HepG2 (cell line): ENCODE data around the gene SYNGR2. TPM values are rescaled to one million over a fixed set of nuclear protein-coding genes. Genes with fewer than 3 reads are reported as not detected.

Experiments
- HOXA3 ChIP-seq: sonication (generic); formaldehyde crosslinking; IDR thresholded peaks from 2 replicates; pipeline ENCODE4 v1.5.0; 2020; ENCODE audit warnings: missing genetic modification reagents
- MED8 ChIP-seq: sonication (generic); formaldehyde crosslinking; IDR thresholded peaks from 2 replicates; pipeline ENCODE4 v1.8.1; 2023; ENCODE audit warnings: mild to moderate bottlenecking, missing genetic modification reagents; ENCODE audit not compliant: insufficient replicate concordance
- NFIB ChIP-seq: sonication (generic); formaldehyde crosslinking; IDR thresholded peaks from 2 replicates; pipeline ENCODE4 v1.9.0; 2021; ENCODE audit warnings: missing genetic modification reagents, mild to moderate bottlenecking, borderline replicate concordance
- NR2F6 ChIP-seq, 2 experiments: IDR thresholded peaks; 2 replicates each; pipeline ENCODE4 v1.6.1; 2016; ENCODE audit warnings: antibody characterized with exemption in 1 of 2, mild to moderate bottlenecking in 1 of 2
- PHF8 ChIP-seq: sonication (generic); formaldehyde crosslinking; IDR thresholded peaks from 2 replicates; pipeline ENCODE4 v1.5.0; 2020; ENCODE audit warnings: missing genetic modification reagents
- RXRA ChIP-seq: sonication (generic); formaldehyde crosslinking; IDR thresholded peaks from 2 replicates; pipeline ENCODE4 v1.5.1; 2020; ENCODE audit warnings: missing genetic modification reagents
- SRSF1 ChIP-seq: fragments of 200-400 bp; formaldehyde crosslinking; optimal IDR thresholded peaks from 2 replicates; pipeline ENCODE3; 2017; ENCODE audit warnings: mild to moderate bottlenecking, low read depth, low read length, moderate library complexity
- TAF15 ChIP-seq: fragments of 200-400 bp; formaldehyde crosslinking; IDR thresholded peaks from one replicate; pipeline ENCODE4 v1.6.1; 2018; ENCODE audit warnings: mild to moderate bottlenecking, low read depth, low read length; ENCODE audit not compliant: poor library complexity, severe bottlenecking
- ZNF501 ChIP-seq: sonication (generic); formaldehyde crosslinking; IDR thresholded peaks from 2 replicates; pipeline ENCODE4 v1.5.1; 2020; ENCODE audit warnings: mild to moderate bottlenecking, moderate library complexity, missing genetic modification reagents
- ZNF605 ChIP-seq: sonication (generic); formaldehyde crosslinking; IDR thresholded peaks from 2 replicates; pipeline ENCODE4 v1.8.0; 2022; ENCODE audit warnings: mild to moderate bottlenecking, missing genetic modification reagents
- ZNF768 ChIP-seq: sonication (generic); formaldehyde crosslinking; IDR thresholded peaks from 2 replicates; pipeline ENCODE4 v1.4.0; 2020; ENCODE audit warnings: missing genetic modification reagents
- polyA plus RNA-seq, 8 experiments: library from polyadenylated mRNA; depleted of rRNA in 3 of 8; stranded (reverse) in 7 of 8; unstranded in 1 of 8; fragments of >200 nt; fragmentation: Illumina TruSeq in 4 of 8; extraction: Trizol in 4 of 8; gene quantifications; 2 replicates each; pipeline versions ENCODE4 v1.2.1 to v1.2.3, GENCODE V29; 2011 to 2016; ENCODE audit warnings: low read depth in 4 of 8, missing spikeins in 1 of 8, mixed read lengths in 1 of 8; ENCODE audit not compliant: insufficient read depth in 1 of 8
- total RNA-seq, 5 experiments: library from RNA; depleted of rRNA; stranded (reverse); fragments of >200 nt; fragmentation: Illumina TruSeq; extraction: Trizol; gene quantifications; 2 replicates each; pipeline ENCODE4 v1.2.3, GENCODE V29; 2016; ENCODE audit warnings: low read depth in 1 of 5
- TF ChIP-seq, protein P1 (sequence below): sonication (generic); formaldehyde crosslinking; IDR thresholded peaks from 2 replicates; pipeline ENCODE4 v1.4.0; 2020; ENCODE audit warnings: missing genetic modification reagents
- TF ChIP-seq, protein P2 (sequence below): sonication (generic); formaldehyde crosslinking; IDR thresholded peaks from 2 replicates; pipeline ENCODE4 v1.4.0; 2020; ENCODE audit warnings: missing genetic modification reagents, borderline replicate concordance
- TF ChIP-seq, protein P3 (sequence below): sonication (generic); formaldehyde crosslinking; IDR thresholded peaks from 2 replicates; pipeline ENCODE4 v1.9.0; 2022; ENCODE audit warnings: low read depth, missing genetic modification reagents
- TF ChIP-seq, protein P4 (sequence below): sonication (generic); formaldehyde crosslinking; IDR thresholded peaks from 2 replicates; pipeline ENCODE4 v1.4.0; 2020; ENCODE audit warnings: missing genetic modification reagents

The SYNGR2 gene
- total and polyA plus RNA-seq, 2 of the 13 experiments (the other 11 are each of a cell fraction or from before 2014, with no cell fraction given): 46.7 to 170 TPM

DNA sequence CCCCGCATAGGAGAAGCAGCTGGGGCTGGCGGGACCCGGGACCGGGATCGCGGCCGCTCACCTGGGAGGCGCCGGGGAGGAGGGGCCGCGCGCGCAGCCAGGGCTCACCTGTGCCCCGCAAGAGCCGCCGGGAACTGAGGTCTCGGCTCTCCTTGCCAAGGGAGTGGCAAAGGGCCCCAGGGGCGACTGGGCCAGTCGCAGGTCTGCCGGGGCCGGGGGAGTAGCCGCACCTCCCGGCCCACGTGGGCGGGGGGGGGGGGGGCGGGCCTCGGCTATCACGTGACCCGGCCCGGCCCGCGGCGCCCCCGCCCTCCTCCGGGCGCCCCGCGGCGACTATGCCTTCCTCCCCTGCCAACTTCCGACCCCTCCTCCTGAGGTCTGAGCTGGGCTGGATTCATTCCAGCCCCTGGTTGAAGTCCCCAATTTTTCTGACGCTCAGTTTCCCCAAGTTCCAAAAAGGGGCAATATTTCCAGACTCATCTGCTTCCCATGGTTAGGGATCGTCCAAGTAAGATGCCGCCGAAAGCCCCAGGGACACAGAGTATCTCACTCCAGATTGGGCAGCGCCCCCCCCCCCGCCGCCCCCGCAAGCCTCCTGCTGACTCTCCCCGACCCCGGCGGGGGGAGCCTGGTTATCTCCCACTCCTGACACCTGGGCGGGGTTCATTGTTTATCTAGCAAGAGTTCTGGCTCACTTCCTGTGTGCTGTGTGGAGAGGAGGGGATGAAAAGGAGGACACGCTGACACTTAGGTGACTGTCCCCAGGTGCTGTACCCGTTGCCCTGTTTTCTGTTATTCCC lies 39.6 kb upstream of the SYNGR2 start, which contains the start of gene TMC6 (continued):
- TF ChIP-seq ZNF605 (CRISPR knock-in tag) (peak; percentile 10; the same call in 1 of the 2 replicates), HOXA3 (CRISPR knock-in tag) (peak; percentile 38), NR2F6 (IDR thresholded peaks at IDR 0.05) (peak; percentile 15), NR2F6 (CRISPR knock-in tag; IDR thresholded peaks at IDR 0.05) (peak; percentile 31; the same call in 1 of the 2 replicates), TAF15 (no peak), NFIB (CRISPR knock-in tag) (no peak), RXRA (CRISPR knock-in tag) (no peak), PHF8 (CRISPR knock-in tag) (no peak; the same call in none of the 2 replicates), SRSF1 (no peak), ZNF501 (0 out of 2 replicates have a peak, but pooled peaks have one; percentile 5), ZNF768 (peak; percentile 40; the same call in 1 of the 2 replicates), MED8 (CRISPR knock-in tag) (no peak)
- TF ChIP-seq, protein P1, sequence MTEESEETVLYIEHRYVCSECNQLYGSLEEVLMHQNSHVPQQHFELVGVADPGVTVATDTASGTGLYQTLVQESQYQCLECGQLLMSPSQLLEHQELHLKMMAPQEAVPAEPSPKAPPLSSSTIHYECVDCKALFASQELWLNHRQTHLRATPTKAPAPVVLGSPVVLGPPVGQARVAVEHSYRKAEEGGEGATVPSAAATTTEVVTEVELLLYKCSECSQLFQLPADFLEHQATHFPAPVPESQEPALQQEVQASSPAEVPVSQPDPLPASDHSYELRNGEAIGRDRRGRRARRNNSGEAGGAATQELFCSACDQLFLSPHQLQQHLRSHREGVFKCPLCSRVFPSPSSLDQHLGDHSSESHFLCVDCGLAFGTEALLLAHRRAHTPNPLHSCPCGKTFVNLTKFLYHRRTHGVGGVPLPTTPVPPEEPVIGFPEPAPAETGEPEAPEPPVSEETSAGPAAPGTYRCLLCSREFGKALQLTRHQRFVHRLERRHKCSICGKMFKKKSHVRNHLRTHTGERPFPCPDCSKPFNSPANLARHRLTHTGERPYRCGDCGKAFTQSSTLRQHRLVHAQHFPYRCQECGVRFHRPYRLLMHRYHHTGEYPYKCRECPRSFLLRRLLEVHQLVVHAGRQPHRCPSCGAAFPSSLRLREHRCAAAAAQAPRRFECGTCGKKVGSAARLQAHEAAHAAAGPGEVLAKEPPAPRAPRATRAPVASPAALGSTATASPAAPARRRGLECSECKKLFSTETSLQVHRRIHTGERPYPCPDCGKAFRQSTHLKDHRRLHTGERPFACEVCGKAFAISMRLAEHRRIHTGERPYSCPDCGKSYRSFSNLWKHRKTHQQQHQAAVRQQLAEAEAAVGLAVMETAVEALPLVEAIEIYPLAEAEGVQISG (CRISPR knock-in tag): no peak; the same call in 1 of the 2 replicates
- TF ChIP-seq, protein P2, sequence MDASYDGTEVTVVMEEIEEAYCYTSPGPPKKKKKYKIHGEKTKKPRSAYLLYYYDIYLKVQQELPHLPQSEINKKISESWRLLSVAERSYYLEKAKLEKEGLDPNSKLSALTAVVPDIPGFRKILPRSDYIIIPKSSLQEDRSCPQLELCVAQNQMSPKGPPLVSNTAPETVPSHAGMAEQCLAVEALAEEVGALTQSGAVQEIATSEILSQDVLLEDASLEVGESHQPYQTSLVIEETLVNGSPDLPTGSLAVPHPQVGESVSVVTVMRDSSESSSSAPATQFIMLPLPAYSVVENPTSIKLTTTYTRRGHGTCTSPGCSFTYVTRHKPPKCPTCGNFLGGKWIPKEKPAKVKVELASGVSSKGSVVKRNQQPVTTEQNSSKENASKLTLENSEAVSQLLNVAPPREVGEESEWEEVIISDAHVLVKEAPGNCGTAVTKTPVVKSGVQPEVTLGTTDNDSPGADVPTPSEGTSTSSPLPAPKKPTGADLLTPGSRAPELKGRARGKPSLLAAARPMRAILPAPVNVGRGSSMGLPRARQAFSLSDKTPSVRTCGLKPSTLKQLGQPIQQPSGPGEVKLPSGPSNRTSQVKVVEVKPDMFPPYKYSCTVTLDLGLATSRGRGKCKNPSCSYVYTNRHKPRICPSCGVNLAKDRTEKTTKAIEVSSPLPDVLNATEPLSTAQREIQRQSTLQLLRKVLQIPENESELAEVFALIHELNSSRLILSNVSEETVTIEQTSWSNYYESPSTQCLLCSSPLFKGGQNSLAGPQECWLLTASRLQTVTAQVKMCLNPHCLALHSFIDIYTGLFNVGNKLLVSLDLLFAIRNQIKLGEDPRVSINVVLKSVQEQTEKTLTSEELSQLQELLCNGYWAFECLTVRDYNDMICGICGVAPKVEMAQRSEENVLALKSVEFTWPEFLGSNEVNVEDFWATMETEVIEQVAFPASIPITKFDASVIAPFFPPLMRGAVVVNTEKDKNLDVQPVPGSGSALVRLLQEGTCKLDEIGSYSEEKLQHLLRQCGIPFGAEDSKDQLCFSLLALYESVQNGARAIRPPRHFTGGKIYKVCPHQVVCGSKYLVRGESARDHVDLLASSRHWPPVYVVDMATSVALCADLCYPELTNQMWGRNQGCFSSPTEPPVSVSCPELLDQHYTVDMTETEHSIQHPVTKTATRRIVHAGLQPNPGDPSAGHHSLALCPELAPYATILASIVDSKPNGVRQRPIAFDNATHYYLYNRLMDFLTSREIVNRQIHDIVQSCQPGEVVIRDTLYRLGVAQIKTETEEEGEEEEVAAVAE (CRISPR knock-in tag): no peak
- TF ChIP-seq, protein P3, sequence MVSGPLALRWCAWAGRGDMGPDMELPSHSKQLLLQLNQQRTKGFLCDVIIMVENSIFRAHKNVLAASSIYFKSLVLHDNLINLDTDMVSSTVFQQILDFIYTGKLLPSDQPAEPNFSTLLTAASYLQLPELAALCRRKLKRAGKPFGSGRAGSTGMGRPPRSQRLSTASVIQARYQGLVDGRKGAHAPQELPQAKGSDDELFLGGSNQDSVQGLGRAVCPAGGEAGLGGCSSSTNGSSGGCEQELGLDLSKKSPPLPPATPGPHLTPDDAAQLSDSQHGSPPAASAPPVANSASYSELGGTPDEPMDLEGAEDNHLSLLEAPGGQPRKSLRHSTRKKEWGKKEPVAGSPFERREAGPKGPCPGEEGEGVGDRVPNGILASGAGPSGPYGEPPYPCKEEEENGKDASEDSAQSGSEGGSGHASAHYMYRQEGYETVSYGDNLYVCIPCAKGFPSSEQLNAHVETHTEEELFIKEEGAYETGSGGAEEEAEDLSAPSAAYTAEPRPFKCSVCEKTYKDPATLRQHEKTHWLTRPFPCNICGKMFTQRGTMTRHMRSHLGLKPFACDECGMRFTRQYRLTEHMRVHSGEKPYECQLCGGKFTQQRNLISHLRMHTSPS (CRISPR knock-in tag): peak; percentile 67
- TF ChIP-seq, protein P4, sequence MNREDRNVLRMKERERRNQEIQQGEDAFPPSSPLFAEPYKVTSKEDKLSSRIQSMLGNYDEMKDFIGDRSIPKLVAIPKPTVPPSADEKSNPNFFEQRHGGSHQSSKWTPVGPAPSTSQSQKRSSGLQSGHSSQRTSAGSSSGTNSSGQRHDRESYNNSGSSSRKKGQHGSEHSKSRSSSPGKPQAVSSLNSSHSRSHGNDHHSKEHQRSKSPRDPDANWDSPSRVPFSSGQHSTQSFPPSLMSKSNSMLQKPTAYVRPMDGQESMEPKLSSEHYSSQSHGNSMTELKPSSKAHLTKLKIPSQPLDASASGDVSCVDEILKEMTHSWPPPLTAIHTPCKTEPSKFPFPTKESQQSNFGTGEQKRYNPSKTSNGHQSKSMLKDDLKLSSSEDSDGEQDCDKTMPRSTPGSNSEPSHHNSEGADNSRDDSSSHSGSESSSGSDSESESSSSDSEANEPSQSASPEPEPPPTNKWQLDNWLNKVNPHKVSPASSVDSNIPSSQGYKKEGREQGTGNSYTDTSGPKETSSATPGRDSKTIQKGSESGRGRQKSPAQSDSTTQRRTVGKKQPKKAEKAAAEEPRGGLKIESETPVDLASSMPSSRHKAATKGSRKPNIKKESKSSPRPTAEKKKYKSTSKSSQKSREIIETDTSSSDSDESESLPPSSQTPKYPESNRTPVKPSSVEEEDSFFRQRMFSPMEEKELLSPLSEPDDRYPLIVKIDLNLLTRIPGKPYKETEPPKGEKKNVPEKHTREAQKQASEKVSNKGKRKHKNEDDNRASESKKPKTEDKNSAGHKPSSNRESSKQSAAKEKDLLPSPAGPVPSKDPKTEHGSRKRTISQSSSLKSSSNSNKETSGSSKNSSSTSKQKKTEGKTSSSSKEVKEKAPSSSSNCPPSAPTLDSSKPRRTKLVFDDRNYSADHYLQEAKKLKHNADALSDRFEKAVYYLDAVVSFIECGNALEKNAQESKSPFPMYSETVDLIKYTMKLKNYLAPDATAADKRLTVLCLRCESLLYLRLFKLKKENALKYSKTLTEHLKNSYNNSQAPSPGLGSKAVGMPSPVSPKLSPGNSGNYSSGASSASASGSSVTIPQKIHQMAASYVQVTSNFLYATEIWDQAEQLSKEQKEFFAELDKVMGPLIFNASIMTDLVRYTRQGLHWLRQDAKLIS (CRISPR knock-in tag): 0 out of 2 replicates have a peak, but pooled peaks have one; percentile 19
